ENCODE results near the gene CKAP4.
A peak's percentile ranks its signal among the peaks of the same experiment; 100 is the strongest.

Gene CKAP4

GRCh38 chr12:106274575-106275121 lies 26.8 kb upstream of the CKAP4 start:
- H3K27ac ChIP-seq, result no peak overlapping the region
- TF ChIP-seq ZFX (IDR thresholded peaks at IDR 0.05; ENCODE audit: borderline replicate concordance), result no peak
- TF ChIP-seq CTCF (IDR thresholded peaks at IDR 0.05), result no peak

DNA sequence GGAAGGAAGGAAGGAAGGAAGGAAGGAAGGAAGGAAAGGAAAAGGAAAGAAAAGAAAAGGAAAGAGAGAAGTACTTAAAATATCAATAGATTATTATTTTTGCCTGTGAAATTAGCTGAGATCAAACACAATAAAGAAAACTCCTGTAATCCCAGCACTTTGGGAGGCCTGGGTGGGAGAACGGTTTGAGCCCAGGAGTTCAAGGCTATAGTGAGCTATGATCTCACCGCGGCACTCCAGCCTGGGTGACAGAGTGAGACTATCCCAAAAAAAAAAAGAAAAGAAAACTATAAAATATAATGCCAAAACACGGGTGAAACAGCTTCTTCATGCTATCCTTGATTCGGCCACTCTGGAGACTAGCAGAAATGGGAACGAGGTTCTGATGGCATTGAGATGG lies 26.2 kb upstream of the CKAP4 start:
- TF ChIP-seq CTCF (IDR thresholded peaks at IDR 0.05) (no peak), ZFX (IDR thresholded peaks at IDR 0.05; ENCODE audit: borderline replicate concordance) (no peak)
- H3K27ac ChIP-seq, result no peak overlapping the region

DNA sequence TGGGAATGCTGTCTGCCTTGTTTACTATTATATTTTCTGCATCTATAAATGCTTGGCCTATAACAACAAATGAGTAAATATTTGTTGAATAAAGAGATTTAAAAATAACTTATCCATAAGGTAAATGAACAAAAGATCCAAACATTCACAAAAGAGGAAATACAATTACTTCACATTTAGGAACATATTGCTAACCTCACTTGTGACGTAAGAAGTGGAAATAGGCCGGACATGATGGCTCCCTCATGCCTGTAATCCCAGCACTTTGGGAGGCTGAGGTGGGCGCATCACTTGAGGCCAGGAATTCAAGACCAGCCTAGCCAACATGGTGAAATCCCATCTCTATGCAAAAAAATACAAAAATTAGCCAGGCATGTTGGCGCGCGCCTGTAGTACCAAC lies 25.7 kb upstream of the CKAP4 start:
- TF ChIP-seq CTCF (IDR thresholded peaks at IDR 0.05), result no peak
- H3K27ac ChIP-seq, result no peak overlapping the region

- H3K27ac ChIP-seq, result peak overlapping the region; percentile 14
- no peak for TF ChIP-seq ZFX (IDR thresholded peaks at IDR 0.05; ENCODE audit: borderline replicate concordance)
- TF ChIP-seq CTCF (IDR thresholded peaks at IDR 0.05), result no peak
Measured at GRCh38 chr12:106271575-106272505, 24.0 kb upstream of the CKAP4 start.

DNA sequence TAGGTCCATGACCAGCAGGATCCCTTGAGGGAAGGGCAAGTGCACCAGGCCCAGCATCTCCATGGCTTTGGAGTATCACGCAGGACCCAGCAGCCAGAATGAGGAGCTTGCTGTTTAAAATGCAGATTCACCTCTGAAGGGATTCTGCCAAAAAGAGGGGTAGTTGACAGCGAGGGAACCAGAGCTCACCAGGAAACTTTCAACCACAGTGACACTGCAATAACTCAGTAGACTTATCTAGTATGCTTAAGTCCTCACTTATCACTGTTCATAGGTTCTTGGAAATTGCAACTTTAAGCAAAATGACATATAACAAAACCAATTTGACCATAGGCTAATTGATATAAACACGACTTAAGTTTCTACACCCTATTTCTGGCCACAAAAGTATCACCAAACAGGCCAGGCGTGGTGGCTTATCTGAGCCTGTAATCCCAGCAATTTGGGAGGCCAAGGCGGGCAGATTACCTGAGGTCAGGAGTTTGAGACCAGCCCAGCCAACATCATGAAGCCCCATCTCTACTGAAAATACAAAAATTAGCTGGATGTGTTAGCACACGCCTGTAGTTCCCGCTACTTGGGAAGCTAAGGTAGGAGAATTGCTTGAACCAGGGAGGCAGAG lies 21.4 kb upstream of the CKAP4 start:
- TF ChIP-seq CTCF (IDR thresholded peaks at IDR 0.05), result no peak
- TF ChIP-seq ZFX (IDR thresholded peaks at IDR 0.05; ENCODE audit: borderline replicate concordance), result no peak
- H3K27ac ChIP-seq, result no peak overlapping the region

DNA sequence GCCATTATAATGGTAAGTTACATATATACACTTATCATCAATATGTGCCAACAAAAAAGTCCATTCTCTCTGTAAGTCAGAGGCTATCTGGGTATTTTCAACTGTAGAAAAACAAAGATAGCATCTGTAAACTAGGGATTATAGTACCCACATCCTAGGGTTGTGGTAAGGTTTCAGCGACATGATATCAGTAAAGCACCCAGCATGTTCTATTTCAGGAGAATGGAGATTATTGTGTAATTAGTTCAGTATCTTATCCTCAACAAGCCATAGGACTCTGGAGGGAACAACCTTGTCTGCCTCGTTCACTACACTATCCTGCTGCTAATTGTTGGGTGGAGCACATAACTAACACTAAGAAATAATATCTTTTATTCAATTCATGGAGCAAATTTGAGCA lies 19.7 kb upstream of the CKAP4 start:
- no peak for TF ChIP-seq CTCF (IDR thresholded peaks at IDR 0.05)
- TF ChIP-seq ZFX (IDR thresholded peaks at IDR 0.05; ENCODE audit: borderline replicate concordance), result no peak
- H3K27ac ChIP-seq, result no peak overlapping the region

- H3K27ac ChIP-seq, result no peak overlapping the region
- TF ChIP-seq CTCF (IDR thresholded peaks at IDR 0.05) (no peak), ZFX (IDR thresholded peaks at IDR 0.05; ENCODE audit: borderline replicate concordance) (no peak)
Measured at GRCh38 chr12:106265116-106265515, 17.3 kb upstream of the CKAP4 start.

Measured in 22Rv1 (cell line).